ENCODE results near the gene FZD8.
"Not testable (repeated sequence)": the region's sequence is repeated elsewhere in the genome, so short reads cannot be mapped to it uniquely, and the experiment has no call there.

FZD8 gene

GRCh38 chr10:35642035-35642792, at the start of gene FZD8:
Gene FZD8 (minus strand): TSS chr10:35642296. CDS start chr10:35641429, 867 bp downstream.
- Histone ChIP-seq H3K36me3 (ENCODE audit: control insufficient read depth, insufficient read depth, low read length) (no peaks in the 10 kb centered on the region), H3K9ac (ENCODE audit: low read length) (peak within 1 kb of the TSS; percentile 72), H3K4me3 (ENCODE audit: low read length) (peak within 1 kb of the TSS; percentile 82), H3K27me3 (ENCODE audit: control insufficient read depth, insufficient read depth, low read length) (no peaks in the 10 kb centered on the region), H3K4me1 (ENCODE audit: control insufficient read depth, insufficient read depth, low read length) (peaks cover 32% of the 10 kb centered on the region), H3K9me3 (ENCODE audit: control insufficient read depth, low read length) (no peaks in the 10 kb centered on the region)

GRCh38 chr10:35691522-35692236, 49.6 kb upstream of the FZD8 start:
- no peaks in the 10 kb centered on the region for H3K36me3 ChIP-seq (ENCODE audit: control insufficient read depth, insufficient read depth, low read length)
- H3K27me3 ChIP-seq (ENCODE audit: control insufficient read depth, insufficient read depth, low read length), result no peaks in the 10 kb centered on the region
- H3K4me1 ChIP-seq (ENCODE audit: control insufficient read depth, insufficient read depth, low read length), result peaks cover 4% of the 10 kb centered on the region
- no peaks in the 10 kb centered on the region for H3K9me3 ChIP-seq (ENCODE audit: control insufficient read depth, low read length)
- H3K4me3 ChIP-seq (ENCODE audit: low read length), result no peak overlapping the region
- no peak overlapping the region for H3K9ac ChIP-seq (ENCODE audit: low read length)

GRCh38 chr10:35690534-35690933, 48.4 kb upstream of the FZD8 start:
- Histone ChIP-seq H3K9ac (ENCODE audit: low read length) (no peak overlapping the region), H3K27me3 (ENCODE audit: control insufficient read depth, insufficient read depth, low read length) (no peaks in the 10 kb centered on the region), H3K36me3 (ENCODE audit: control insufficient read depth, insufficient read depth, low read length) (no peaks in the 10 kb centered on the region), H3K4me1 (ENCODE audit: control insufficient read depth, insufficient read depth, low read length) (peaks cover 4% of the 10 kb centered on the region), H3K9me3 (ENCODE audit: control insufficient read depth, low read length) (no peaks in the 10 kb centered on the region), H3K4me3 (ENCODE audit: low read length) (no peak overlapping the region)

- H3K27me3 ChIP-seq (ENCODE audit: control insufficient read depth, insufficient read depth, low read length); H3K36me3 ChIP-seq (ENCODE audit: control insufficient read depth, insufficient read depth, low read length); H3K4me1 ChIP-seq (ENCODE audit: control insufficient read depth, insufficient read depth, low read length); H3K9ac ChIP-seq (ENCODE audit: low read length); H3K9me3 ChIP-seq (ENCODE audit: control insufficient read depth, low read length); H3K4me3 ChIP-seq (ENCODE audit: low read length): not testable (repeated sequence)
These were observed 43.8 kb upstream of the FZD8 start for GRCh38 chr10:35685858-35686257.

GRCh38 chr10:35685402-35685801, 43.3 kb upstream of the FZD8 start:
- Histone ChIP-seq H3K36me3 (ENCODE audit: control insufficient read depth, insufficient read depth, low read length) (no peaks in the 10 kb centered on the region), H3K4me3 (ENCODE audit: low read length) (no peak overlapping the region), H3K9me3 (ENCODE audit: control insufficient read depth, low read length) (no peaks in the 10 kb centered on the region), H3K27me3 (ENCODE audit: control insufficient read depth, insufficient read depth, low read length) (no peaks in the 10 kb centered on the region), H3K9ac (ENCODE audit: low read length) (no peak overlapping the region), H3K4me1 (ENCODE audit: control insufficient read depth, insufficient read depth, low read length) (peaks cover 4% of the 10 kb centered on the region)

GRCh38 chr10:35684586-35684985, 42.5 kb upstream of the FZD8 start:
- H3K36me3 ChIP-seq (ENCODE audit: control insufficient read depth, insufficient read depth, low read length), result no peaks in the 10 kb centered on the region
- H3K9me3 ChIP-seq (ENCODE audit: control insufficient read depth, low read length), result no peaks in the 10 kb centered on the region
- no peak overlapping the region for H3K9ac ChIP-seq (ENCODE audit: low read length)
- H3K4me1 ChIP-seq (ENCODE audit: control insufficient read depth, insufficient read depth, low read length), result no peaks in the 10 kb centered on the region
- H3K27me3 ChIP-seq (ENCODE audit: control insufficient read depth, insufficient read depth, low read length), result no peaks in the 10 kb centered on the region
- H3K4me3 ChIP-seq (ENCODE audit: low read length), result no peak overlapping the region

GRCh38 chr10:35675846-35676245, 33.8 kb upstream of the FZD8 start:
- Histone ChIP-seq H3K4me3 (ENCODE audit: low read length) (no peak overlapping the region), H3K4me1 (ENCODE audit: control insufficient read depth, insufficient read depth, low read length) (no peaks in the 10 kb centered on the region), H3K9ac (ENCODE audit: low read length) (no peak overlapping the region), H3K27me3 (ENCODE audit: control insufficient read depth, insufficient read depth, low read length) (peaks cover 3% of the 10 kb centered on the region), H3K9me3 (ENCODE audit: control insufficient read depth, low read length) (no peaks in the 10 kb centered on the region), H3K36me3 (ENCODE audit: control insufficient read depth, insufficient read depth, low read length) (no peaks in the 10 kb centered on the region)

- Histone ChIP-seq H3K9ac (ENCODE audit: low read length) (no peak overlapping the region), H3K4me1 (ENCODE audit: control insufficient read depth, insufficient read depth, low read length) (no peaks in the 10 kb centered on the region), H3K9me3 (ENCODE audit: control insufficient read depth, low read length) (no peaks in the 10 kb centered on the region), H3K27me3 (ENCODE audit: control insufficient read depth, insufficient read depth, low read length) (peaks cover 3% of the 10 kb centered on the region), H3K4me3 (ENCODE audit: low read length) (no peak overlapping the region), H3K36me3 (ENCODE audit: control insufficient read depth, insufficient read depth, low read length) (no peaks in the 10 kb centered on the region)
These were observed 32.7 kb upstream of the FZD8 start for GRCh38 chr10:35674843-35675242.

GRCh38 chr10:35668865-35669650, 27.0 kb upstream of the FZD8 start:
- Histone ChIP-seq H3K4me3 (ENCODE audit: low read length) (no peak overlapping the region), H3K36me3 (ENCODE audit: control insufficient read depth, insufficient read depth, low read length) (no peaks in the 10 kb centered on the region), H3K9ac (ENCODE audit: low read length) (no peak overlapping the region), H3K27me3 (ENCODE audit: control insufficient read depth, insufficient read depth, low read length) (no peaks in the 10 kb centered on the region), H3K4me1 (ENCODE audit: control insufficient read depth, insufficient read depth, low read length) (no peaks in the 10 kb centered on the region), H3K9me3 (ENCODE audit: control insufficient read depth, low read length) (no peaks in the 10 kb centered on the region)

GRCh38 chr10:35667971-35668370, 25.9 kb upstream of the FZD8 start:
- Histone ChIP-seq H3K9ac (ENCODE audit: low read length) (no peak overlapping the region), H3K9me3 (ENCODE audit: control insufficient read depth, low read length) (no peaks in the 10 kb centered on the region), H3K27me3 (ENCODE audit: control insufficient read depth, insufficient read depth, low read length) (no peaks in the 10 kb centered on the region), H3K36me3 (ENCODE audit: control insufficient read depth, insufficient read depth, low read length) (no peaks in the 10 kb centered on the region), H3K4me1 (ENCODE audit: control insufficient read depth, insufficient read depth, low read length) (no peaks in the 10 kb centered on the region), H3K4me3 (ENCODE audit: low read length) (no peak overlapping the region)

- Histone ChIP-seq H3K4me1 (ENCODE audit: control insufficient read depth, insufficient read depth, low read length) (no peaks in the 10 kb centered on the region), H3K27me3 (ENCODE audit: control insufficient read depth, insufficient read depth, low read length) (no peaks in the 10 kb centered on the region), H3K9ac (ENCODE audit: low read length) (no peak overlapping the region), H3K36me3 (ENCODE audit: control insufficient read depth, insufficient read depth, low read length) (no peaks in the 10 kb centered on the region), H3K4me3 (ENCODE audit: low read length) (no peak overlapping the region), H3K9me3 (ENCODE audit: control insufficient read depth, low read length) (no peaks in the 10 kb centered on the region)
These were observed 25.3 kb upstream of the FZD8 start for GRCh38 chr10:35667270-35667889.
